ENCODE data around the gene EHBP1. TPM values are rescaled to one million over a fixed set of nuclear protein-coding genes. Genes with fewer than 3 reads are reported as not detected.
"Not testable (repeated sequence)": the region's sequence is repeated elsewhere in the genome, so short reads cannot be mapped to it uniquely, and the experiment has no call there.

EHBP1 gene
- total RNA-seq, 6 donors from 2014 or later = 36.2 to 78.5 (median 43.2) TPM

GRCh38 chr2:63071664-63072063 lies 366.2 kb downstream of the EHBP1 start:
- no peaks in the 10 kb centered on the region for H3K4me1 ChIP-seq
- H3K27ac ChIP-seq = no peak overlapping the region
- TF ChIP-seq POLR2A (IDR thresholded peaks at IDR 0.05) (no peak), POLR2AphosphoS5 (IDR thresholded peaks at IDR 0.05) (no peak), EP300 (IDR thresholded peaks at IDR 0.05) (no peak), CTCF (IDR thresholded peaks at IDR 0.05) (no peak)
- no peaks in the 10 kb centered on the region for H3K36me3 ChIP-seq
- 82 to 85% methylated on average over 2 of the region's 2 CpGs for WGBS, 2 donors
- ATAC-seq (ENCODE audit: low FRiP score in 2 of 2) (no peak), DNase-seq (no peak)
- H3K4me3 ChIP-seq = no peak overlapping the region
- H3K27me3 ChIP-seq = no peaks in the 10 kb centered on the region
- H3K9me3 ChIP-seq = no peaks in the 10 kb centered on the region

GRCh38 chr2:63073994-63074393 lies 368.5 kb downstream of the EHBP1 start:
- TF ChIP-seq POLR2A (IDR thresholded peaks at IDR 0.05) = no peak
- TF ChIP-seq CTCF (IDR thresholded peaks at IDR 0.05) = no peak
- TF ChIP-seq EP300 (IDR thresholded peaks at IDR 0.05) = no peak
- no peak for TF ChIP-seq POLR2AphosphoS5 (IDR thresholded peaks at IDR 0.05)
- Histone ChIP-seq H3K36me3 (no peaks in the 10 kb centered on the region), H3K9me3 (no peaks in the 10 kb centered on the region), H3K4me3 (no peak overlapping the region), H3K27me3 (no peaks in the 10 kb centered on the region), H3K27ac (no peak overlapping the region), H3K4me1 (no peaks in the 10 kb centered on the region)
- DNase-seq = no peak
- ATAC-seq (ENCODE audit: low FRiP score in 2 of 2) = no peak
- WGBS, 2 donors = 77 to 92% methylated on average over 3 of the region's 3 CpGs

GRCh38 chr2:63074399-63074798 lies 368.9 kb downstream of the EHBP1 start:
- not testable (repeated sequence) for DNase-seq; ATAC-seq (ENCODE audit: low FRiP score in 2 of 2); H3K27ac ChIP-seq; H3K9me3 ChIP-seq; H3K4me1 ChIP-seq; H3K4me3 ChIP-seq; H3K36me3 ChIP-seq; H3K27me3 ChIP-seq
- 87 to 92% methylated on average over 4 of the region's 4 CpGs for WGBS, 2 donors

- H3K4me3 ChIP-seq = no peak overlapping the region
- 72 to 76% methylated on average over 4 of the region's 4 CpGs for WGBS, 2 donors
- ATAC-seq (ENCODE audit: low FRiP score in 2 of 2) (no peak), DNase-seq (no peak)
- no peak overlapping the region for H3K27ac ChIP-seq
- no peaks in the 10 kb centered on the region for H3K4me1 ChIP-seq
- no peaks in the 10 kb centered on the region for H3K9me3 ChIP-seq
- H3K36me3 ChIP-seq = no peaks in the 10 kb centered on the region
- H3K27me3 ChIP-seq = no peaks in the 10 kb centered on the region
- no peak for TF ChIP-seq POLR2AphosphoS5 (IDR thresholded peaks at IDR 0.05)
- TF ChIP-seq CTCF (IDR thresholded peaks at IDR 0.05) = no peak
- no peak for TF ChIP-seq POLR2A (IDR thresholded peaks at IDR 0.05)
- no peak for TF ChIP-seq EP300 (IDR thresholded peaks at IDR 0.05)
Observed at GRCh38 chr2:63078852-63079606, 373.5 kb downstream of the EHBP1 start.

GRCh38 chr2:63081404-63081803 lies 375.9 kb downstream of the EHBP1 start:
- WGBS, 2 donors = 67 to 70% methylated on average over 4 of the region's 4 CpGs
- no peaks in the 10 kb centered on the region for H3K36me3 ChIP-seq
- TF ChIP-seq POLR2AphosphoS5 (IDR thresholded peaks at IDR 0.05) (no peak), CTCF (IDR thresholded peaks at IDR 0.05) (no peak), POLR2A (IDR thresholded peaks at IDR 0.05) (no peak), EP300 (IDR thresholded peaks at IDR 0.05) (no peak)

More at GRCh38 chr2:63081404-63081803, 375.9 kb downstream of the EHBP1 start:
- H3K27me3 ChIP-seq = no peaks in the 10 kb centered on the region
- no peak overlapping the region for H3K4me3 ChIP-seq
- no peaks in the 10 kb centered on the region for H3K9me3 ChIP-seq
- DNase-seq = no peak
- ATAC-seq (ENCODE audit: low FRiP score in 2 of 2) = no peak
- no peaks in the 10 kb centered on the region for H3K4me1 ChIP-seq
- H3K27ac ChIP-seq = no peak overlapping the region

Data from upper lobe of left lung (tissue), 6 donors.